Stimulated activated CD8-positive, alpha-beta memory T cell treated with anti-CD3 and anti-CD28 coated beads, Interleukin-2, amount 100 ng/mL, for 48 hours (primary cell): ENCODE results near the gene A3GALT2.
"Not testable (repeated sequence)": the region's sequence is repeated elsewhere in the genome, so short reads cannot be mapped to it uniquely, and the experiment has no call there.

Experiments used
- DNase-seq, 2 donors: peaks; one replicate each; pipeline ENCODE4 v3.0.0-alpha.2; 2020; ENCODE audit warnings: low read depth in 2 of 2

A3GALT2 gene

DNA sequence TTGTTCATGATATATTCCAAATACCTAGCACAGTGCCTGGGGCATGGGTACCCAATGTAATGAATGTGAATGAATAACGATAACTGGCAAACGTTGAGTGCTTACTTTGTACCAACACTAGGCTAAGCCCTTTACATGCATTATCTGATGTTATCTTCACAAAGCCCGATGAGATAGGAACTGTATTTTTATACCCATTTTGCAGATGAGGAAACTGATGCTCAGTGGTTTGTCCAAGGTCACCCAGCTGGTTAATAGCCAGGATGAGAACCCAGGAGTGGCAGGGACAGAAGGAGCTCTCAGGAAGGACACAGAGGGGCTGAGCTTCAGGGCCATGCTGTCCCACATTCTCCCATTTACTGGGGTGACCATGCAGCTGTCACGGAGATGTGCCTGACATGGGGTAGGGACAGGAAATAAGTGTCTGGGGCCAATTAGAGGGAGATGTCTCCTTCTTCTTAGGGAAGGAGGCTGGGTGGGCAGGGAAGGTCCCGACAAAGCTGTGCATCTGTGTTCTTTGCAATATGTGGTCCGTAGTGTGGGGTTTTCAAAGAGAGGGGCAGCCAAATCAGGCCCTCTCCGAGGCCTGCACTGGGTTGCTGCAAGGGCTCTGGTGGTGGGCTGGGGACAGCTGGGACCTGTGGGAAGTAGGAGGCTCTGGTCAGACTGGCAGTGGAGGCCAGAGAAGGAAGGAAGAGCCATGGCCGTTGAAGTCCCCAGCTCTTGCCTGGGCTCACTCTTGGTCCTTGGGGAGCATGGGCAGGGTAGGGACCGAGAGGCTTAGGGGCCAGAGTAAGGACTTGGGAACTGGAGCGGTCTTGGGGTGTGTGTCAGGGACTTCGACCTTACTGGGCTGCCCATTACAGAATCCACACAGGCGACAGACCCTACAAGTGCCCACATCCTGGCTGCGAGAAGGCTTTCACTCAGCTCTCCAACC, 26.6 kb downstream of the A3GALT2 start:
- DNase-seq, result no peak

DNA sequence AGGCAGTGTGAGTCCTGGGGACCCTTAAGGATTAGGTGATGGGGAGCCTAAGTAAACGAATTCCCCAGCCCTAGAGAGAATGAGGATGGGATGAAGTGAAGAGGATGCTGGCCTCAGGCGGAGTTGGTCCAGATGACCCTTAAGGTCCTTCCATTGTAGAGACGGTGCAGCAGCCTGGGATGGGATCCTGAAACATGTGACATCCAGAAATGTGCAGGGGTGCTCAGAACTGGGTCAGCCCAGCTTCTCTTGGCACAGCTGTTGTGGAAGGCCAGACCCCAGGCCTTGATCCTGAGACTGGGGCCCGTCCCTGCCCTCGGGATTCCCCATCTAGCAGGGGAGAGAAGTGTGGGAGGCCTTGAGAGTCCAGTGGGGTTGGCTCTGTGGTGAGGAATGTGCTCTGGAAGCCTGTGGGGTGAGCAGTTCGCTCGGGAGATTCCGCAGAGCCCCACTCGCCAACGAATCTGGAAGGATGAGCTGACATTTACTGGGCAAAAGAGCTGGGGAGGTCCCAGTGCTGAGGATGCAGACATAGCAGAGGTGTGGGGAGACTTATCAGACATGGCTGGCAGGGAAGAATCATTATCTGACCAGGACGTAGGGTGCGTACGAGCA, 28.1 kb downstream of the A3GALT2 start:
- no peak for DNase-seq

DNA sequence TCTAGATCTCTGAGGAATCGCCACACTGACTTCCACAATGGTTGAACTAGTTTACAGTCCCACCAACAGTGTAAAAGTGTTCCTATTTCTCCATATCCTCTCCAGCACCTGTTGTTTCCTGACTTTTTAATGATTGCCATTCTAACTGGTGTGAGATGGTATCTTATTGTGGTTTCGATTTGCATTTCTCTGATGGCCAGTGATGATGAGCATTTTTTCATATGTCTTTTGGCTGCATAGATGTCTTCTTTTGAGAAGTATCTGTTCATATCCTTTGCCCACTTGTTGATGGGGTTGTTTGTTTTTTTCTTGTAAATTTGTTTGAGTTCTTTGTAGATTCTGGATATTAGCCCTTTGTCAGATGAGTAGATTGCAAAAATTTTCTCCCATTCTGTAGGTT, 30.3 kb downstream of the A3GALT2 start:
- not testable (repeated sequence) for DNase-seq

DNA sequence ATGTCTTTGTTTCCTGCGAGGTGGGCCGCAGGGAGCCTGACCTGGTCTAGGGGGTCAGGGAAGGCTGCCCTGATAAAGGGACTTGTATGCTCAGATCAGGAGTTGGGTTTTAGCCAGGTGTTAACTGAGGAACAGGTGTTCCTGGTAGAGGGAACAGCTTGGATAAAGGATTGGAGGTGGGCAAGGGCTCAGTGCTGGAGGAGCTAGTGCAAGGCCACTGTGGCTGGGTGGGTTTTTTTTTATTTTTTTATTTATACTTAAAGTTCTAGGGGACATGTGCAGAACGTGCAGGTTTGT, 31.1 kb downstream of the A3GALT2 start:
- no peak for DNase-seq

GRCh38 chr1:33288976-33289857, 31.7 kb downstream of the A3GALT2 start:
- DNase-seq, result no peak

GRCh38 chr1:33287317-33287716, 33.6 kb downstream of the A3GALT2 start:
- DNase-seq, result no peak

- no peak for DNase-seq
Measured at GRCh38 chr1:33286451-33287185, 34.3 kb downstream of the A3GALT2 start.

GRCh38 chr1:33284049-33284448, 36.8 kb downstream of the A3GALT2 start:
- DNase-seq, result no peak

DNA sequence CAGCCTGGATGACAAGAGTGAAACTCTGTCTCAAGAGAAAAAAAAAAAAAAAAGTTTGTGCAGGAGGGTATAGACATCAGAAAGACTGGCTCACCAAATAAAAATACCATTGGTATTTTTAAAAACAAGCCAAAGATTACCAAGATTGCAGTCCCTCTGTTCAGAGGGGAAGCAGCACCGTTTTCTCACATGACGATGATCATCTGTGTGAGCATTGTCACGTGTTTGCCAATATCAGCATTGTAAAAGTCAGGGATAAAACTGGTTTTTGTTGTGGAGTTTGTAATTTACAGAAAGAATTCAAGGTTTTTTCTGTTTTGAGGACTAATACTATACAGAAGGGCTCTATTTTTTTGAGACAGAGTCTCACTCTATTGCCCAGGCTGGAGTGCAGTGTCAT, 38.1 kb downstream of the A3GALT2 start:
- DNase-seq, result no peak

- no peak for DNase-seq
Measured at GRCh38 chr1:33281554-33282303, 39.2 kb downstream of the A3GALT2 start.

DNA sequence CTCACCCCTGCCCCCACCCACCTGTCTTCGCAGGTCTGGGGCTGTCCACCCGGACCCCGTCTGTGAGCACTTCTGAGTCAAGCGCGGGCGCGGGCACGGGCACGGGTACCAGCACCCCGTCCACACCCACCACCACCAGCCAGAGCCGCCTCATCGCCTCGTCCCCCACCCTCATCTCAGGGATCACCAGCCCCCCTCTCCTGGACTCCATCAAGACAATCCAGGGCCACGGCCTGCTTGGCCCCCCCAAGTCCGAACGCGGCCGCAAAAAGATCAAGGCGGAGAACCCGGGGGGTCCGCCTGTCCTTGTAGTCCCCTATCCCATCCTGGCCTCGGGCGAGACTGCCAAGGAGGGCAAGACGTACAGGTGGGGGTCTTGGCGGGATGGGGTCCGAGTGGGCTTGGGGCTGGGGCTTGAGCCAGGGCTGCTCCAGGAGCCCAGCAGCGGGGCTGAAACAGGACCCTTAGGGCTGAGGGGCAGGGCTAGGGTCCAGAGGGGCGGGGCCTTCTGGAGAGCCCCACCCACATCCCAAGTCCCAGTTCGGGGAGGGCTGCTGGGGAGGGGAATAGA, 40.7 kb downstream of the A3GALT2 start:
- no peak for DNase-seq

DNA sequence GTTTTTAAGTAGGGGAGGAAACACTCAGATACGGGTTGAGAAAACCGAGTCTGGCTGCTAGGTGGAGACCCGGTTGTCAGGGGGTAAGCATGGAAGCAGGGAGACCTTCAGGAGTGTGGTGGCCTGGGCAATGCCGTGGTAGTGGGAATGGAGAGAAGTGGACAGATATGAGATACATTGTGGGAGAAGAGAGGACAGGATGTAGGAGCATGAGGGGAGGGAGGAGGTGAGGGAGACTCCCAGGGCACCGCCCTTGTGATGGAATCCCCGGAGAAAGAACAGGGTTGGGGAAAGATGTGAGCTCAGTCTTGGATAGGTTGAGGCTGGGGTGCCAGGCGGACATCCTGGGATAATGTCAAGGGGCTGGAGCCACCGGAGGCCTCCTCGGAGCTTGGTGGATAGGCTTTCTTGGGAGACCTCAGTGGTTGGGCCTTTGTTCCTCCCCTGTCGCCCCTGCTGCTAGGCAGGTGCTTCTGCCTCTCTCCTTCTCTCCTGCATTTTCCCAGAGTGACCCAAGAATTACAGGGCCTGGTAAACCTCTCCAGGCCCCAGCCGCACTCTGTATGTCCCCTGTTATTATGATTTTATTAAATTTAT, 43.3 kb downstream of the A3GALT2 start:
- no peak for DNase-seq

DNA sequence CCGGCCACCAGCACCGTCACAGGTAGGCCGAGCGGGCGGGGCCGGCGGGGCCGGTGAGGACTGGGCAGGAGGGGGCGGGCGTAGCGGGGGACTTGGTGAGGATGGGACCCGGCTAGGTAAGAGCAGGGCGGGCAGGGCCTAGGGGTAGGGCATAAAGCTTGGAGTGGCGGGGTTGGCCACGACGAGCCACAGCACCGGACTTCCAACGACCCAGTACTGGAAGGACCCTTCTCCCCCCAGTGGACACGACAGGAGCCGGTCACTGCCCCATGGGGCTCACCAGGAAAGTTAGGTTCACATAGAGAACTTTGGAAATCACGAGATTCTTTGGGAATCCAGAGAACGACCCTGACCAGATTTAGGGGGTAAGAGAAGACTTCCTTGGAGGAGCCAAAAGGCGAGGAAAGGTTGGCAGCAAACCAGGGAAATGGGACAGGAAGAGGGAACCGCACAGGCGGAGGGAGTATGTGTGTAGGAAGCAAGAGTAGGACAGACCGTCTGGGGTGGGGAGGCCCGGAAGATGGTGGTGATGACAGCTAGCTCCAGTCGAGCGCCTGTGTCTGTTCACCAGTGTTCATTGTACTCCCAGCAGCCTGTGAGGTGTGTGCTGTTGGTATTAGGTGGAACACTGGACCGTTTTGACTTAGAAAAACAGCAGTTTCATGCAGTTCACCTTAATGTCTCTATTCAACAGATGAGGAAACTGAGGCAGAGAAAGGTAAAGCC, 44.2 kb downstream of the A3GALT2 start:
- DNase-seq, result no peak

- DNase-seq, result no peak
Measured at GRCh38 chr1:33275706-33276572, 45.0 kb downstream of the A3GALT2 start.

DNA sequence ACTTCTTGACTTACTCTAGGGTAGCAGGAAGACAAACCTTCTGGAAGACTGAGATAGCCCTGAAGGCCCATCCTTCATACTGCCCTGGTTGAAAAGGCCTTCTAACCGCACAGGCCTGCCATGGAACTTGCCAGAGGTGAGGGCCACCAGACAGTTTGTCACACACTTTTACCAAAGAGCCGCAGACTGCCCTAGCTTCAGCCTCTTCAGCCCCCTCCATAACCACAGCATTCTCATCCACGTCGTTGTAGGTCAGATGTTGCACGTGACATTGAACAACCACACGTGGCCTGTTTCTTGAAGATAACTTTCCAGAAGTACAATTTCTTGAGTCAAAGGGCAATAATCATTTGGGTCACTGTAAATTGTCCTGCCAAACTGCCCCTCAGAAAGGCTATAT, 45.7 kb downstream of the A3GALT2 start:
- DNase-seq, result no peak

DNA sequence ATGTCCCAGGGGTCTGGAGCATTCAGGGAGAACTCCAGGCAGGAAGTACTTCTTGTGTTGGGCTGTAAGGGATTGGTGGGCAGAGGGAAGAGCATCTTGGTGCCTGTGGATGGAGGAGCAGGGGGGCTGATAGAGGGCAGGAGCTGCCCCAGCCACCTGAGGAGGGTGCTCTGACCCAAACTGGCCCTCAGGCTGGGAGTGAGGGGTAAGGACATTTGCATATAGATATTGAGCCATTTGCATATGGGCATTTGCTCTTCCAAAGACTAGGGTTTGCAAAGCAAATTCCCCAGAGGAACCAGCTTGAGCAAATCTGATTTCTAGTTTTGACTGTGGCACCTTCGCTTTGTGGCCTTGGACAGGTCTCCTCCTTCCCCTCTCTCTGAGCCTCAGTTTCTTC, 46.5 kb downstream of the A3GALT2 start:
- DNase-seq, result no peak

- DNase-seq, result no peak
Measured at GRCh38 chr1:33273961-33274371, 46.9 kb downstream of the A3GALT2 start.

GRCh38 chr1:33273406-33273805, 47.5 kb downstream of the A3GALT2 start:
- DNase-seq, result no peak

DNA sequence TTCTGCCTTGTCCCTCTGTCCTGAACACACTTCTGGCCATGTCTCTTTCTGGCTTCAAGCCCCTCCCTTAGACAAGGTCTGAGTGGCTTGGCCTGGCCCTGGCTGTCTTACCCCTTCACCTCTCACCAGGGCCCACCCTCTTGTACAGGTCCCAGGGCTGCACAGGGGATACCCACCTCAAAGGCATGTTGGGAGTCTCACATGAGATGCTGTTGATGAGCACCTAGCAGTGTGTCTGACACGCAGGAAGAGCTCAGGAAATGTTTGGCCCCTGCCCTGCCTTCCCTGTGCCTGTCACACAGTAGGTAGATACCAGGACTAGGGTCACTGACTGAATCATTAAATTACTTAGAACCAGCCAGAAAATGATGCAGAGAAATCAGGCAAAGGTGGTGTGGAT, 48.0 kb downstream of the A3GALT2 start:
- DNase-seq, result no peak
